Stimulated activated CD4-positive, alpha-beta T cell treated with anti-CD3 and anti-CD28 coated beads, Interleukin-12 subunit alpha, Interleukin-12 subunit beta, amount 100 ng/mL, for 48 hours (primary cell): Measurements from ENCODE around the gene CPAMD8.

Experiments used
- DNase-seq, 3 donors: peaks; one replicate each; pipeline ENCODE4 v3.0.0-alpha.2; 2020; ENCODE audit warnings: low read depth in 2 of 3, low spot score in 1 of 3

Gene CPAMD8

DNA sequence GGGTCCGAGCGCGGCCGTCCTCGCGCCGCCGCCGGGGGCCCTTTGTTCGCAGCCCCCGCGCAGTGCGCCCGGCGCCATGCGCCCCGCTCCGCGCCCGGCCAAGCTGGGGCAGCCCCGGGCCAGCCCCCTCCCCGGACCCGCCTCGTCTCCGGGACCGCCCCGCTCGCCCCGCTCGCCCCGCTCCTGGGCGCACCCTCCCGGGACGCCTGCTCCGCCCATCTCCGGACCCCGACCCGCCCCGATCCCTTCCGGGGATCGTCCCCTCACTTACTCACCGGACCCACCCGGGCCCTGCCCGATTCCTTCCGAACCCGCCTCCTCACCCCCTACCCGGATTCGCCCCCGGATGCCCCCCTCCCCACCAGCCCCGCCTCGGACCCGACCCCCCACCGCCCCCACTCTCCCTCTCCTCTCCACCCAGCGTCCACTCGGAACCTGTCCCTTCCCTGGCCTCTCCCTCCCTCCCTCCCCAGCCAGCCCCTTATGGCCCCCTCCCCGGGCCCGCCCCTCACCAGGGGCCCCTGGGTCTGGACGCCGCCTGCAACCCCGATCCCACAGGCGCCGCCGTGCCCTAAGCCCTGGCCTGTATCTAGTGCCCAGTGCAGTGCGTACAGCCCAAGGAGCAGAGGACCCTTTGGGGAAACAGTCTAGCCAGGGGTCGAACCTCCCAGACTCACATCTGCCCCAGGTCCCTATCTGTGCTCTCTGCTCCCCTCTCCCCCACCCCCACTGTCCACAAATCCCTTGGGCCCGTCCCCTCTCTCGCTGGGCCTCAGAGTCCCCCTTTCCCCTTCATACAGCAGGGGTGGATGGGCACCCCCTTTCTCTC is at the start of gene CPAMD8:
TSS of gene CPAMD8 (minus strand) at position 105 of the 829 bp plus-strand sequence. CDS start 168 bp downstream, outside the sequence.
- no peak for DNase-seq

DNA sequence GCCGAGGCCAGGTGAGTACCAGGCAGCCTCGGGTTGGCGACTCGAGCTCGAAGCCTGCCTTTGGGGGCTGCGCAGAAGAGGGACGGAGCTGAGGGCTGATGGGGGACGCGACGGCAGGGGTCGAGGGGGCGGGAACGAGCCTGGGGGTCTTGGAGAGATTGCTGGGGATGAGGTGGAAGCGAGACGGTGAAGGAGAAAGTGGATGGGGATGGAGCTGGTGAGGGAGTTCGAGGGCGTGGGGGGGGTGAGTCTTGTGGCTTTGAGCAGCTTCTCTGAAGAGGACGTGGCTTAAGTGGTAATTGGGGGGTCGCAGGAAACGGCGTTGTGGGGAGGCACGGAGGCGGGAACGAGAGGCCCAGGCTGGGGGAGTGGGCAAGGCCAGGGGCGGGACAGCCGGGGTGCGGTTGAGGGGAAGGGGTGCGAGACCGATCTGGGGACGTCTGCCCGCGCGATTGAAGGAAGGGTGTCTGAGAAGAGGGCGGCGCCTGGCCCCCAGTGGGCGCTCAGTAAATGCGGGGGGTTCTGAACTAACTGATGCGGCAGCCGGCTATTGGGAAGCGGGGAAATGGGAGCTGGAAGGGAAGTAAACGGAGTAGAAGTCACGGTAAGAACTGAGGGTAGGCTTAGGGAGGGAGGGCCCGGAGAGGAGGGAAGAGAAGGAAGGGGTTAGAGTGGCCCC is 49.4 kb upstream of the CPAMD8 start:
- peak in 2 of 3 donors; percentile 21 to 29 for DNase-seq

DNA sequence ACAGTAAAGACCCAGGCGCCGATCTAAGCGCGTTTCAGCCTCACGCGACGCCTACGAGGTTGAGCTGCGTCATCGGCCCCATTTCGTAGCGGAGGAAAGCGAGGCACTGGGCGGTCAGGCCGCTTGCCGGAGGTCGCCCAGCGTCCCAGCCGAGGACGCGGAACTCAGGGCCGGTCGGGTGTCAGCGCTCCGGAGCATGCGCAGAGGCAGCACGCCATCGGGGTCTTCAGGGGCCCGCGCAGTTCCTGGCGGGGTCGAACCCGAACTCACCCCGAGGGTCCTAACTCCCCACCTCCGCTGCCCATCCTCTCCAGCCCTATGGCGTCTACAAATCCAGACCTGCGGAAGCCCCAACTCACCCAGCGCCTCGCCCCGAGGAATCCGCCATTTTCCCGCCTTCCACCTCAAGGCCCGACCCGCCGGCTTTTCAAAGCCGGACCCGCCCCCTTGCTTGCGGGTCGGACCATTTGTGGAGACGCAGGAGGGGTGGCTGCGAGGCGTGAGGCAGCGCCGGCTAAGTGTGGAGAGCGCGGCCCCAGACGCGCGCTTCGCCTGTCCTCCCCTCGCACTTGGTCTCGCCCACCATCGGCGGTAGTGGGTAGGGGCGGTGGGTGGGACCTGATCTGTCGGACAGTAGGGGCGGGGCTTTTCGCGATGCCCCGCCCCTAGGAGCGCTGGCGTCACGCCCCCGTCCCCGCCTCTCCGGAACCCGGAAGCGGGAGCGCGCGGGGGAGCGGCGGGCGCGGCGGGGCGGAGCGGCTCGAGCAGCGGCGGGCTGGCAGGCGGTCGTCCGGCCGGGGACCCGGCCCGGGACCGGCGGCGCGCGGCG is 48.6 kb upstream of the CPAMD8 start, which contains the start of the genes HAUS8 and MYO9B:
TSS of gene HAUS8 (minus strand) at position 418 of the 829 bp plus-strand sequence. CDS start at position 388, 30 bp downstream.
TSS of gene MYO9B (plus strand) at position 743 of the 829 bp plus-strand sequence. CDS start 25,941 bp downstream, outside the sequence.
- peak; percentile 99 for DNase-seq

DNA sequence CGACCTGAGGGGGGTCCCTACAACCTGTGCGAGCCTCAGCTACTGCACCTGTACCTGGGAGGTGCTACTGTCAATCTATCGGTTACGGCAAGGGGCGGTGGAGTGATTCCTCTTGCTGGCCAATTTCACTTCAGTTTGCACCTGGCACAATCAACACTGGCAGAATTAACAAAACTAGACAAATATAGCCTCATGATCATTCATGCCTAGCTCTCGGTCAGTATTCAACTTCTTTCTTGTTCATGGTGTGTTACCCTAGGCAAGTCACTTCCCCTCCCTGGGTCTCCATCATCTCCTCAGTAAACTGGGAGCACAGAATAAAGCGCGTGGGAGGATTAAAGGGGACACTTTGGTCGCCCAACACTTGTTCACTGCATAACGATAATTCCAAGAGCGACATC is 48.0 kb upstream of the CPAMD8 start:
- no peak for DNase-seq

DNA sequence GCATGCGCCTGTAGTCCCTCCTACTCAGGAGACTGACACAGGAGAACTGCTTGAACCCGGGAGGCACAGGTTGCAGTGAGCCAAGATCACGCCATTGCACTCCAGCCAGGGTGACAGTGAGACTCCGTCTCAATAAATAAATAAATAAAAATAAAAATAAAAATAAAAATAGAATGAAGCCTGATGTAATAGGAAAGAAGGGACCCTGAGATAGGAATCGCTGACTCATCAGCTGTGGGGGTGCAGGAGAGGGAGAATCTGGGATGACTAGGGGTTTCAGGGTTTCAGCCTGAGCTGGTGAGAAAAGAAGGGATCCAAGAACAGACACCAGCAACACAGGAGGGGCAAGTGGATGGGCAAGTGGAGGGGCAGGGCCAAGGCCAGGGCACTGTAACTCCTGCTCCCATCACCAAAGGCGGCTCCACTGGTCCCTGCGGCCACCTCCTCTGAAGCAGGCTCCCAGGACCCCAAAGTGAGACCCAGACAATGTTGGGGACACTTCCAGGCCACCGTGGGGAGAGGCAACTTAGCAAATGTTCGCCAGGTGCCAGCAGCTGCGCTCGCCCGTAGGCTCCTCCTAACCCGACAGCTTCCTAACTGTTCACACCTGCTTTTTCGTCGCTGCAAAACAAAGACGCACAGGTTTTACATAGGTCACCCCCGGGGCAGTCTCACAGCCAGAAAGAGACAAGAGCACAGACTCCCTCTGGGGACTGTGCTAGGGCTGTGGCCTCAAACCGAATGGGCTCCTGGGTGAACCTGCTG is 47.4 kb upstream of the CPAMD8 start:
- no peak for DNase-seq

DNA sequence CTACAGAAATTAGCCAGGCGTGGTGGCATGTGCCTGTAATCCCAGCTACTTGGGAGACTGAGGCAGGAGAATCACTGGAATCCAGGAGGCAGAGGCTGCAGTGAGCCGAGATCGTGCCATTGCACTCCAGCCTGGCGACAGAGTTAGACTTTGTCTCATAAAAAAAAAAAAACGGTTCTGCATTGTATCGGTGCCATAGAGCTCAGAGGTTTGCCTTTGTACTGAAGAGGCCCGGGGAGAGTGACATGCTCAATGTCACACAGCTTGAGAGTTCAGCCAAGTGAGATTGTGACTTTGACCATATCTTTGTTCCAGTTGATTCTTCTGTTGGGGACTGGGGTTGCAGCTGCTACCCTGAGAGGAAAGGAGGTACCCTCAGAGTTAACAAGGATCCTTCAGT is 44.3 kb upstream of the CPAMD8 start:
- no peak for DNase-seq

DNA sequence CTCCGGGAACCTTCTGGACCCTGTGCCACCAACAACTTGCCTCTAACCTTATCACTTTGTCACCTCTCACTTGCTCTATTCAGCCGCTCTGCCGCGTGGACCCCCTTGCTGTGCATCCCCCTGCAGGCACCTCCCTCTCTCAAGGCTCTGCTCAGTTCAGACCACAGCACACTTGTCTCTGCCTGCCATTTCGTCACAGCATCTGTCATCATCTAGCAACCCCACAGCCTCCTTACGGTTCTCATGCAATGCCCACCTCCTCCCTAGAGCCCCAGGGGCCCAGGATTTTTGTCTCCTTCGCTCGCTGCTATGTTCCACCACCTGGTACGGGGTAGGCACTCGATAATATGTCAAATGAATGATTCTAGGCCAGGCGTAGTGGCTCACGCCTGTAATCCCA is 43.8 kb upstream of the CPAMD8 start:
- no peak for DNase-seq

DNA sequence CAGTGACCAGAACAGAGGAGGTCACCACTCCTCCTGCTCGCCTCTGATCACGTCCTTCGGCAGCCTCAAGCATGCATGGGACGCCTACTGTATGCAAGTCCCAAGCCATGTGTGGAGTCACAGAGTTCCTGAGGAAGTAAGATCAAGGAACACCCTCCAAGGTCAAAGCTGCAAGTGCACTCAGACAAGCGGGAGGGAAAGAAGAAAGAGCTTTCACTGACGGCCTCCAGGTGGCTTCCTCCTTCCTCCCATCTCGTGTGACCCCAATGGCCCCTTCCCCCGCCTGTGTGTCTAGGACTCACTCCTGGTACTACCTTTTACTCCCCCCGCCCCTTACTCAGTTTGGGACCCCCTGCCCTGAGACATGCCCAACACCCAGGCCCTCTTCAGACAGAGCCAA is 42.6 kb upstream of the CPAMD8 start:
- no peak for DNase-seq

DNA sequence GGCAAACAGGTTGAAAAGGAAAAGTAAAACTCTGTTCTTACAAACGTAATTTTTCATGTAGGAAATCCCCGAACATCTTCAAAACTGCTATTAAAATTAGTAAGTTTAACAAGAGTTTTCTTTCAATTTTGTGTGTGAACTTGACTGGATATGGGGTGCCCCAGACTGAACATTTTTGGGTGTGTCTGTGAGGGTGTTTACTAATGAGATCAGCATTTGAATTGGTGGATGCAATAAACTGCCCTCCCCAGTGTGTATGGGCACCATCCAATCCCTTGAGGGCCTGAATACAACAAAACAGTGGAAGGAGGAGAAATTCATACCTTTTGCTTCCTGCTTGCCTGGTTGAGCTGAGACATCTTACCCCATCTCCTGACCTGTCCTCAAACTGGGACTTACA is 36.8 kb upstream of the CPAMD8 start:
- no peak for DNase-seq

DNA sequence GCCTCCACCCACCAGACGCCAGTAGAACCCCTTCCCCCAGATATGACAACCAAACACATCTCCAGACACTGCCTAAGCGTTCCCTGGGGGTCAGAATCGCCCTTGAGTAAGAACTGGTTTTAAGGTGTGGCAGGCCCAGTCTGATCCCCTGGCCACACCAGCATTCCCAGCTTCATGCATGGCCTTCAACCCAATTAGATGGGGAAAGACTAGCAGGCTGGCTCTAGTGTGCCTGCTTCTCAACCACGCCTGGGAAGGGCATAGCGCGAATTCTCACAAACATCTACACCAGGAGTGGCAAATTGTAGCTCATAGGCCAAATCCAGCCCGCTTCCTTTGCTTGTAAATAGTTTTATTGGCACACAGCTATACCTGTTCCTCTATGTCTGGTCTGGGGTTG is 35.1 kb upstream of the CPAMD8 start:
- DNase-seq, result no peak

DNA sequence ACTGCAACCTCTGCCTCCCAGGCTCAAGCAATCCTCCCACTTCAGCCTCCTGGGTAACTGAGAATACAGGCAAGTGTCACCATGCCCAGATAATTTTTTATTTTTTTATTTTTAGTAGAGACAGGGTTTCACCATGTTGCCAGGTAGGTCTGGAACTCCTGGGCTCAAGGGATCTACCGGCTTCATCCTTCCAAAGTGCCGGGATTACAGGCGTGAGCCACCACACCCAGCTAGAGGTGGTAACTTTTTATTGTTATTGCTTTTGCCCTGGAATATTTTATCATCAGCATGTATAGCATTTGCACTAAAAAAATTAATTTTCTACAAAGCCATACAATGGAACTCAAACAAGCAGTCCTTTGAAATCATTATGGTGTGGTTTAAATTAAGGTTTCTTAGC is 34.6 kb upstream of the CPAMD8 start:
- no peak for DNase-seq

DNA sequence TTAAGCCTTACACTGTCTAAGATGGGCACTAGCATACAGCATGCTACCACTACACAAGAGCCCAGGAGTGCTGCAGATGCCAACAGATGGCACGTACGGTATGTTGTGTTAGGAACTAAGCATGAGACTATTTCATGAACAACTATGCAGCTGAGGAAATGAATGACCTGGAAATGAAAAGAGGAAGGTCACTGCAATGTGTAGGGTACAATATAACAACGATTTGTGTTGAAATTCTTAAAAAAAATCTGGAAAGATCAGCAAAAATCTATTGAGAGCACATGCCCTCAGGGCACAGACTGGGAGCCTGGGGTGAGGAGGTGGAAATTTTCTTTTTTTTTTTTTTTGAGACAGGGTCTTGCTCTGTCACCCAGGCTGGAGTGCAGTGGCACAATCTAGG is 34.2 kb upstream of the CPAMD8 start:
- no peak for DNase-seq

DNA sequence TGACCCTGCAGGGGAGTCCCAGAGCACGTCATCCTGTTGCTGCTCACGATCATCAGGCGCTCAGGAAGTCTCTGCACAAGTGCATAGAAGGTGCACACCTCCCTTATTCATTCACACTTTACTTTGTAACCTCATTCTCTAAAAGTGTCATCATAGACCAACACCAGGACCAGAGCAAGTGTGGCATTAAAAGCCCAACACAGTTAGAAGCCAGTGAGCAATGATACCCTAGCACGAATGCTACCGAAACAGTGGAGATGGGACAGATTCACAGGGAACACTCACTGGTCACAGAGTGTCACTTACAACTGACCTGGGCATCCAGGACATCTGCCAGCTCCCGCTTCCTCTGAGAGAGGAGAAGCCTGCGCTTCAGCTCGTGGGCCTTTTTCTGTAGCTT is 31.6 kb upstream of the CPAMD8 start:
- DNase-seq, result no peak

DNA sequence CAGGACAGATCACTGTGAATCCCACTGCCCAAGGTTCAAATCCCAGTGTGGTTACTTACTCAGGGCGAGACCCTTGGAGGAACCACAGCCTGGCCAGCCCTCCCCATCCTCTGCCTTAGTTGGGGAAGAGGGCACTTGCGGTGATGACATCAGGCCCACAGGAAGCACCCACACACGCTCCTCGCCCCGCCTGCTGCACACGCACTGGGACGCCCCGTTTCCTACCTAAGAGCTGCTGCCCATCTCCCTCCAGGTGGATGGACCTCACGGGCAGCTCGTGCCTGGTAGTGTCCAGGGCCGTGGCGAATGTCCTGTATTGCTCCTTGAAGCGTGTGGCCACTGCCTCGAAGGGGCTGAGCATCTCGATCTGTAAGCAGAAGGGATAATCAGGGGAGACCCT is 29.0 kb upstream of the CPAMD8 start:
- no peak for DNase-seq

DNA sequence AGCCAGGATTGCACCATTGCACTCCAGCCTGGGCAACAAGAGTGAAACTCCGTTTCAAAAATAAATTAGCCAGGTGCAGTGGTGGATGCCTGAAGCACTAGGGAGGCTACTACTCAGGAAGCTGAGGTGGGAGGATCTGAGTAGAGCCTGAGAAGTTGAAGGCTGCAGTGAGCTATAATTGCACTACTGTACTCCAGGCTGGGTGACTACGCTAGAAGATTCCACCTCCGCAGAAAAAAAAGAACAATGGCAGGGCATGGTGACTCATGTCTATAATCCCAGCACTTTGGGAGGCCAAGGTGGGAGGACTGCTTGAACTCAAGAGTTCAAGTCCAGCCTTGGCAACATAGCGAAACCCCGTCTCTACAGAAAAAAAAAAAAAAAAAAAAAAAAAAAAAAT is 28.1 kb upstream of the CPAMD8 start:
- no peak for DNase-seq

DNA sequence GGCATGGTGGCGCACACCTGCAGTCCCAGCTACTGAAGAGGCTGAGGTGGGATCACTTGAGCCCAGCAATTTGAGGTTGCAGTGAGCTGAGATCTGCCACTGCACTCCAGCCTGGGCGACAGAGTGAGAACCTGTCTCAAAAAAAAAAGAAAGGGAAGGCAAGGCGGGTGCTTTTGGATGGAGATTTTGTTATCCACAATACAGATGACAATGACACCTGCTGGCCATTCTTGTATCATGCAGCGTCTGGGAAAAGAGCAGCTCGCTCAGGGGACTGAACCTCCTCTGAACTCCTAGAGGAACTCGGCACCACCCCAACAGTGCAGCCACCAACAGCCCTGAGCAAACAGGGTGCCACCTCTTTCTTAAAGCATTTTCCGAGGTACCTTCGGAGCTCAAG is 25.8 kb upstream of the CPAMD8 start:
- DNase-seq, result no peak

DNA sequence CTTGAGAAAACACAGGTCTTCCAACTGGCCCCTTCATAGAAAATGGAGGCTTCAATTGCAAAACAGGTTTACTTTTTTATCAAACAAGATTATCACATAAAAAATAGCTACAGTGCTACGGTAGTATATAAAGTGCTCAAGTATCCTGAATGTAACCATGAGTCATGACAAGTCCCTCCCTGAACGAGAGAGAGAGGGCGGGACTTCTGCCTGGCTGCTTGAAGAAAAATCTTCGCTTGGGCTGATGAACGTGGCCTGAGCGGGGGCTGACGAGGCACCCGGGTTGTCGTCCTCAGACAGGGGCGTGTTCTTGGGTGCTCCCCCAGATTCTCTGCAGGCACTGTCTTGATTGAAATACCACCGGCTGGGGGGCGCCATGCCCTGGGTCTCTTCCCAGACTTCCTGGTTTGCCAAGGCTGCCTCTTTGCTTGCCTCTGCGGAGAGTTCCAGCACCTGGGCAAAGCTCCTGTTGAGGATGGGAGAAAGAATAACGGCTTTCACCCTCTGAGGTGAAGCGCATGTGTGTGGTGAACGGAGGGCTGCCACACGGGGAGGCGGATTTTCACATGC is 23.2 kb upstream of the CPAMD8 start:
- DNase-seq, result no peak

DNA sequence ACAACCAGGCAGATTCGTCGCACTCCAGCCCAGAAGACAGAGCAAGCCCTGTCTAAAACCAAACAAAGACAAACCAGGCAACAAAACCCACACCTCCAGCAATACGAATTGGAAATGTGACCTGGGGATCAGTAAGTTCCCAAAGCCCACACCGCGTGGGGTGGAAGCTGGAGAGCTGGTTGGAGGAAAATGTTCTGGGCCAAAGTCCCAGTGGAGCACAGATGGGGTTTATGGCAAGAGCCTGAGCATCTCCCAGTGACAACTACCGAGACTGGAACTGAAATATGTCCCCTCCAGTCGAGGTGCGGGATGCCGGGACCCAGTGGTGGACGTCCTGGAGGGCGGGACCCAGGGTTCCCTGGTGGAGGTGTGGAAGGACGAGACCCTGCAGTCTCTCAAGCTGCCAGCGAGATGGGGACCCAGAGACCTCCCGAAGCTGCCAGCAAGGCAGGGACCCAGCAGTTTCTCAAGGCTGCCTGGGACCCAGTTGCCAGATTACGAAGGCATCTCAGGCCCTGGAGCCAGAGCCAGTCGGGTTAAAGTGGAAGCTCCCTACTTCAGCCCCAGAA is 22.4 kb upstream of the CPAMD8 start:
- DNase-seq, result no peak

DNA sequence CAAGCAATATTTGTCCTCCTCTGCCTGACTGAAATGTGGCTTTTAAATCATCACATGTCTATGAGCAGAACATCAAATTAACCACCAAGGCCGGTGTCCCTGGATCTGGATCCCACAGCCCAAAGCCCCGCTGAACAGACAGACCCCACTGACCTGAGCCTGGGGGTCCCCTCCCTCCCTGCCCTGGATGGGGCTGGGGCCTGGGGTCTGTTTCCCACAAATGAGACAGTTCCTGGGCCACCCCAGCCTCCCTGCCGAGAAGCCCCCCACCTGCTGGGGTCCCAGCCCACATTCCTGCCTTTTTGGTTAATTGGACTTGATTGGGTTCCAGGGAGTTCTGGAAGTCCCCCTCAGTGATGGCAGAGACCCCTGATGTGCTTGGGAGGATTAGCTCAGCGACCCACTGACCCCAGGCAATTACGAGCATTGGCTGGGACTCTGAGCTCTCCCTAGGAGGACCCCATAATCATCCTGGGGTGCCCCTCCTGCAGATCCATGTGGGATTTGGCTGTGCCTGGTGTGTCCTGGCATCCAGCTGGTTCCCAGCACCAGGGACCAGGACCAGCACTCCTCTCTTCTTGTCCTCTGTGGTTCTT is 19.4 kb upstream of the CPAMD8 start:
- no peak for DNase-seq

DNA sequence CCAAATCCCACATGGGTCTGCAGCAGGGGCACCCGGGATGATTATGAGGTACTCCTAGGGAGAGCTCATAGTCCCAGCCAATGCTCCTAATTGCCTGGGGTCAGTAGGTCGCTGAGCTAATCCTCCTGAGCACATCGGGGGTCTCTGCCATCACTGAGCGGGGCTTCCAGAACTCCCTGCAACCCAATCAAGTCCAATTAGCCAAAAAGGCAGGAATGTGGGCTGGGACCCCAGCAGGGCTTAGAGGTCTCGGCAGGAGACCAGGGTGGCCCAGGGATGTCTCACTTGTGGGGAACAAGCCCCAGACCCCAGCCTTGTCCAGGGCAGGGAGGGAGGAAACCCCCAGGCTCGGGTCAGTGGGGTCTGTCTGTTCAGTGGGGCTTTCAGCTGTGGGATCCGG is 17.1 kb upstream of the CPAMD8 start:
- no peak for DNase-seq
